HG03064 (cell line): ENCODE data around the gene C13orf42.

Experiments
- ATAC-seq: cut with Tn5 transposase; IDR thresholded peaks from one replicate; pipeline ENCODE4 v1.9.1; 2021; ENCODE audit warnings: low read depth; ENCODE audit not compliant: unreplicated experiment

The C13orf42 gene

GRCh38 chr13:51067210-51067701, 43.8 kb downstream of the C13orf42 start:
- no peak for ATAC-seq

GRCh38 chr13:51066091-51066831, 44.8 kb downstream of the C13orf42 start:
- ATAC-seq = no peak

GRCh38 chr13:51065372-51066090, 45.5 kb downstream of the C13orf42 start:
- ATAC-seq = no peak

- ATAC-seq = no peak
Observed at GRCh38 chr13:51064753-51065152, 46.3 kb downstream of the C13orf42 start.

GRCh38 chr13:51063909-51064308, 47.2 kb downstream of the C13orf42 start:
- no peak for ATAC-seq

- ATAC-seq = no peak
Observed at GRCh38 chr13:51058461-51059167, 52.5 kb downstream of the C13orf42 start.

- ATAC-seq = no peak
Observed at GRCh38 chr13:51057906-51058305, 53.2 kb downstream of the C13orf42 start.

GRCh38 chr13:51057001-51057400, 54.1 kb downstream of the C13orf42 start:
- no peak for ATAC-seq

- ATAC-seq = no peak
Observed at GRCh38 chr13:51052581-51052980, 58.5 kb downstream of the C13orf42 start.

GRCh38 chr13:51050021-51050830, 60.8 kb downstream of the C13orf42 start:
- no peak for ATAC-seq

- ATAC-seq = no peak
Observed at GRCh38 chr13:51048616-51049015, 62.5 kb downstream of the C13orf42 start.

- no peak for ATAC-seq
Observed at GRCh38 chr13:51048166-51048461, 63.0 kb downstream of the C13orf42 start.

GRCh38 chr13:51047434-51048165, 63.5 kb downstream of the C13orf42 start:
- no peak for ATAC-seq

GRCh38 chr13:51045451-51045850, 65.6 kb downstream of the C13orf42 start:
- no peak for ATAC-seq

- ATAC-seq = no peak
Observed at GRCh38 chr13:51044023-51044665, 66.9 kb downstream of the C13orf42 start.

- no peak for ATAC-seq
Observed at GRCh38 chr13:51043310-51043709, 67.8 kb downstream of the C13orf42 start.

- no peak for ATAC-seq
Observed at GRCh38 chr13:51041710-51042109, 69.4 kb downstream of the C13orf42 start.

GRCh38 chr13:51041126-51041525, 69.9 kb downstream of the C13orf42 start:
- no peak for ATAC-seq

- ATAC-seq = no peak
Observed at GRCh38 chr13:51040431-51040830, 70.6 kb downstream of the C13orf42 start.
